GM19035 (cell line): ENCODE data around the gene CYP3A7.
"Not testable (repeated sequence)": the region's sequence is repeated elsewhere in the genome, so short reads cannot be mapped to it uniquely, and the experiment has no call there.

Experiments
- ATAC-seq: cut with Tn5 transposase; IDR thresholded peaks from one replicate; pipeline ENCODE4 v1.9.1; 2021; ENCODE audit not compliant: unreplicated experiment

Gene CYP3A7

GRCh38 chr7:99742737-99743394, 7.9 kb upstream of the CYP3A7 start:
- no peak for ATAC-seq

GRCh38 chr7:99741441-99741795, 6.4 kb upstream of the CYP3A7 start:
- no peak for ATAC-seq

GRCh38 chr7:99740573-99741440, 5.8 kb upstream of the CYP3A7 start:
- ATAC-seq = no peak

- ATAC-seq = no peak
Measured at GRCh38 chr7:99739699-99740572, 4.9 kb upstream of the CYP3A7 start.

- ATAC-seq = no peak
Measured at GRCh38 chr7:99737726-99738125, 2.7 kb upstream of the CYP3A7 start.

- ATAC-seq = not testable (repeated sequence)
Measured at GRCh38 chr7:99736667-99737066, 1.7 kb upstream of the CYP3A7 start.

GRCh38 chr7:99733448-99733847, 1.5 kb downstream of the CYP3A7 start:
- ATAC-seq = no peak

- ATAC-seq = no peak
Measured at GRCh38 chr7:99733003-99733402, 2.0 kb downstream of the CYP3A7 start.

GRCh38 chr7:99731638-99732374, 3.2 kb downstream of the CYP3A7 start:
- ATAC-seq = no peak

- ATAC-seq = no peak
Measured at GRCh38 chr7:99730992-99731391, 4.0 kb downstream of the CYP3A7 start.

GRCh38 chr7:99730238-99730810, 4.7 kb downstream of the CYP3A7 start:
- ATAC-seq = no peak

GRCh38 chr7:99729486-99730237, 5.3 kb downstream of the CYP3A7 start:
- no peak for ATAC-seq

GRCh38 chr7:99728615-99729014, 6.4 kb downstream of the CYP3A7 start:
- ATAC-seq = no peak

- not testable (repeated sequence) for ATAC-seq
Measured at GRCh38 chr7:99723201-99723600, 11.8 kb downstream of the CYP3A7 start.

GRCh38 chr7:99720800-99721595, 14.0 kb downstream of the CYP3A7 start:
- ATAC-seq = no peak

GRCh38 chr7:99719996-99720769, 14.8 kb downstream of the CYP3A7 start:
- ATAC-seq = no peak

GRCh38 chr7:99713995-99714570, 20.9 kb downstream of the CYP3A7 start:
- no peak for ATAC-seq
